Right ventricle myocardium inferior (tissue), 1 donor: ENCODE results near the gene RPS6KA4. TPM values are rescaled to one million over a fixed set of nuclear protein-coding genes. Genes with fewer than 3 reads are reported as not detected.
"Not testable (repeated sequence)": the region's sequence is repeated elsewhere in the genome, so short reads cannot be mapped to it uniquely, and the experiment has no call there.

Source experiments
- ATAC-seq: fragments of 200-7000 bp; cut with Tn5 transposase; one replicate; pipeline ENCODE4 v1.9.1; 2020; ENCODE audit warnings: mild to moderate bottlenecking, moderate library complexity
- DNase-seq: peaks from one replicate; pipeline ENCODE4 v3.0.0; 2021; ENCODE audit errors: missing footprints
- intact Hi-C: fragments of 100-400 bp; cut with DNase I; formaldehyde crosslinking; loops from one replicate; pipeline ENCODE4 v1.11.0; 2022
- long read RNA-seq: library from polyadenylated mRNA; unstranded; transcript quantifications from one replicate; pipeline ENCODE4 v2.0.0, GENCODE V29; 2021
- total RNA-seq: library from RNA; stranded (reverse); fragmentation: NEBNext Ultra II Directional; extraction: Animal tissue kit (Norgen Biotek cat#: 25700); gene quantifications from one replicate; pipeline ENCODE4 v1.2.1, GENCODE V29; 2021
- donor health status: DM: no; HTN: yes; CAD: no; lungs with severe emphysema.

RPS6KA4 gene
- 18.7 TPM for total RNA-seq
- long read RNA-seq, transcript RPS6KA4-201 (17 exons, 3,119 nt): major isoform, 7 of 16 reads
- long read RNA-seq, partial matches to known transcripts: 1 of 16 reads
- long read RNA-seq, other reads (novel, unspliced or antisense): 4 of 16 reads

- intact Hi-C loops: no loop called here
- peak; percentile 75 for DNase-seq
- ATAC-seq: peak; percentile 83
Observed at GRCh38 chr11:64358907-64359711, at the start of gene RPS6KA4. TSS of gene RPS6KA4 (plus strand) at chr11:64359162. CDS start at chr11:64359236, 74 bp downstream.

- DNase-seq (no peak), ATAC-seq (no peak)
- intact Hi-C loops: no loop called here
Observed at GRCh38 chr11:64312947-64313346, 46.0 kb upstream of the RPS6KA4 start.

GRCh38 chr11:64313491-64314145 is 45.3 kb upstream of the RPS6KA4 start:
- ATAC-seq (peak; percentile 15), DNase-seq (peak; percentile 85)
- intact Hi-C loops: no loop called here

- DNase-seq (no peak), ATAC-seq (no peak)
- intact Hi-C loops: no loop called here
Observed at GRCh38 chr11:64314146-64314804, 44.7 kb upstream of the RPS6KA4 start.

GRCh38 chr11:64314805-64315561 is 44.0 kb upstream of the RPS6KA4 start:
- DNase-seq (no peak), ATAC-seq (no peak)
- intact Hi-C loops: no loop called here

- intact Hi-C loops, DNase-seq, ATAC-seq: not testable (repeated sequence)
Observed at GRCh38 chr11:64315667-64316526, 43.1 kb upstream of the RPS6KA4 start.

- intact Hi-C loops: loop anchor here (1.0 kb wide), 1 partner anchor 46 kb away; no protein-coding TSS in a partner anchor
- DNase-seq: no peak
- no peak for ATAC-seq
Observed at GRCh38 chr11:64316672-64317324, 42.2 kb upstream of the RPS6KA4 start.

GRCh38 chr11:64317325-64317960 is 41.5 kb upstream of the RPS6KA4 start, which contains the start of gene TRMT112:
TSS of gene TRMT112 (minus strand) at chr11:64317559. CDS start at chr11:64317526, 33 bp downstream.
- DNase-seq (peak; percentile 96), ATAC-seq (peak; percentile 84)
- intact Hi-C loops: loop anchor here (1.0 kb wide), 1 partner anchor 47 kb away; no protein-coding TSS in a partner anchor

GRCh38 chr11:64317961-64318765 is 40.8 kb upstream of the RPS6KA4 start, which contains the start of gene PRDX5:
TSS of gene PRDX5 (plus strand) at chr11:64318121. CDS start at chr11:64318216, 95 bp downstream.
- intact Hi-C loops: loop anchor here (1.0 kb wide), 2 partner anchors 37 to 48 kb away; no protein-coding TSS in a partner anchor
- ATAC-seq: peak; percentile 93
- DNase-seq: peak; percentile 98

- intact Hi-C loops: loop anchor here (1.0 kb wide), 1 partner anchor 36 kb away; no protein-coding TSS in a partner anchor
- no peak for DNase-seq
- no peak for ATAC-seq
Observed at GRCh38 chr11:64318766-64319761, 39.9 kb upstream of the RPS6KA4 start.

GRCh38 chr11:64320556-64320955 is 38.4 kb upstream of the RPS6KA4 start:
- DNase-seq (no peak), ATAC-seq (no peak)
- intact Hi-C loops: no loop called here

- intact Hi-C loops: no loop called here
- DNase-seq: no peak
Observed at GRCh38 chr11:64321026-64321425, 37.9 kb upstream of the RPS6KA4 start.

GRCh38 chr11:64321533-64321932 is 37.4 kb upstream of the RPS6KA4 start:
- intact Hi-C loops: no loop called here
- DNase-seq (no peak), ATAC-seq (no peak)

More at GRCh38 chr11:64321026-64321425, 37.9 kb upstream of the RPS6KA4 start:
- no peak for ATAC-seq

GRCh38 chr11:64322925-64323260 is 36.1 kb upstream of the RPS6KA4 start:
- DNase-seq (no peak), ATAC-seq (no peak)
- intact Hi-C loops: no loop called here
